Stimulated activated CD8-positive, alpha-beta memory T cell treated with anti-CD3 and anti-CD28 coated beads, Interleukin-4, amount 100 ng/mL, for 1 hour (primary cell): Measurements from ENCODE around the gene OVOL3.
"Not testable (repeated sequence)": the region's sequence is repeated elsewhere in the genome, so short reads cannot be mapped to it uniquely, and the experiment has no call there.

Experiments
- DNase-seq, 2 donors: peaks; one replicate each; pipeline ENCODE4 v3.0.0-alpha.2; 2020; ENCODE audit warnings: low read depth in 2 of 2, low spot score in 1 of 2

The OVOL3 gene

DNA sequence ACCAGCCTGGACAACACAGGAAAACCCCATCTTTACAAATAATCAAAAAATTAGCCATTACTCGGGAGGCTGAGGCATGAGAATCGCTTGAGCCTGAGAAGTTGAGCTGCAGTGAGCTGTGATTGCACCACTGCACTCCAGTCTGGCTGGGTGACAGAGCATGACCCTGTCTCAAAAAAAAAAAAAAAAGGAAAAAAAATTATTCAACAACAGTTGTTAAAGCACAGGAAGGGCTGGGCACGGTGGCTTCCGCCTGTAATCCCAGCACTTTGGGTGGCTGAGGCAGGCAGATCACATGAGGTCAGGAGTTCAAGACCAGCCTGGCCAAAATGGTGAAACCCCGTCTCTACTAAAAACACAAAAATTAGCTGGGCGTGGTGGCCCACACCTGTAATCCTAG is 20.3 kb downstream of the OVOL3 start:
- DNase-seq: not testable (repeated sequence)

DNA sequence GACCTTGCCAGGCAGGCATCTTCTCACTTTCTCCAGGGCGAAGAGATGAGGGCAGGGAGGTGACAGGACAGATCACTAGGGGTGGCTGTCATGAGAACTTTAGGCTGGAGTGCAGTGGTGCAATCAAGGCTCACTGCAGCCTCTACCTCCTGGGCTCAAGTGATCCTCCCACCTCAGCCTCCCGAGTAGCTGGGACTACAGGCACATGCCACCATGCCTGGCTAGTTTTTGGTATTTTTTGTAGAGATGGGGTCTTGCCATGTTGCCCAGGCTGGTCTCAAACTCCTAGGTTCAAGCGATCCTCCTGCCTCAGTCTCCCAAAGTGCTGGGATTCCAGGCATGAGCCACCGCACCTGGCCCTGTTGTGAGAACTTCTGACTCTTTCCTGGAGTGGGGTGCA is 23.9 kb downstream of the OVOL3 start:
- DNase-seq: not testable (repeated sequence)

DNA sequence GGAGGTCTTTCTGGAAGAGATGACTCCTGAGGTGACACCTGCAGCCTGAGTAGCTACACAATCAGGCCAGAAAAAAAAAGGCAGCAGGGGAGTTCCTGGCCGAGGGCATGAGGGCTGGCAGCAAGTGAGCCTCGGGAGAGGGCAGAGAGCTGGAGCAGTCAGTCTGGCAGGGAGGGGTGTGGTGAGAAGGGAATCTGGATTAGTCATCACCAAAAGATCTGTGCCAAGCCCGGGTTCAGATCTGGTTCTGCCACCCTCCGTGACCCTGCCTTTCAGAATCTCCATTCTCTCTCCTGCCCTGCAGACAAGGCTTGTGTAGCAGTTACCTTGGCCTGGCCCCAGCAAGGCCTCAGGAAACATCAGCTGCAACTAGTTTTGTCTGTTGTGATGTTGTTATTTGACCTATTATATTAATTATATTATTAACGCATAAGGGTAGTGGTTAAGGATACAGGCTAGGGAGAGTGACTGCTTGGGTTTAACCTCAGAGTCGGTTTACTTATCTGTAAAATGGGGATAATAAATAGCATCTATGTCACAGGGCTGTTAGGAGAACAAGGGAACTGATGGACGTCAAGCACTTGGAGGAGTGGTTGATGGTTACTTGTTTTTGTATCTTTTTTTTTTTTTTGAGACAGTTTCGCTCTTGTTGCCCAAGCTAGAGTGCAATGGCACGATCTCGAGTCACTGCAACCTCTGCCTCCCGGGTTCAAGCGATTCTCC is 26.2 kb downstream of the OVOL3 start:
- DNase-seq: no peak

DNA sequence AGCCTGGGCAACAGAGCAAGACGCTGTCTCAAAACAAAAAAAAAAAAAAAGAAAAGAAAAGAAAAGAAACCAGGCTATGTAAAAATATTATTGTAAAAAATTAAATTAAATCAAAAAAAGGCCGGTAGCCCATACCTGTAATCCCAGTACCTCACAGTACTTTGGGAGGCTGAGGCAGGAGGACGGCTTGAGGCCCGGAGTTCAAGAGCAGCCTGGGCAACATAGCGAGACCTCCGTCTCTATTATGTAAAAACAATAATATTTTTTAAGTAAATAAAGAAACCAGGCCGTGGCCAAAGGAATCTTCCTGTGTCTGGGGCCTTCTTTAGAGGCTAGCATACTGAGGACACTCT is 28.2 kb downstream of the OVOL3 start:
- no peak for DNase-seq

DNA sequence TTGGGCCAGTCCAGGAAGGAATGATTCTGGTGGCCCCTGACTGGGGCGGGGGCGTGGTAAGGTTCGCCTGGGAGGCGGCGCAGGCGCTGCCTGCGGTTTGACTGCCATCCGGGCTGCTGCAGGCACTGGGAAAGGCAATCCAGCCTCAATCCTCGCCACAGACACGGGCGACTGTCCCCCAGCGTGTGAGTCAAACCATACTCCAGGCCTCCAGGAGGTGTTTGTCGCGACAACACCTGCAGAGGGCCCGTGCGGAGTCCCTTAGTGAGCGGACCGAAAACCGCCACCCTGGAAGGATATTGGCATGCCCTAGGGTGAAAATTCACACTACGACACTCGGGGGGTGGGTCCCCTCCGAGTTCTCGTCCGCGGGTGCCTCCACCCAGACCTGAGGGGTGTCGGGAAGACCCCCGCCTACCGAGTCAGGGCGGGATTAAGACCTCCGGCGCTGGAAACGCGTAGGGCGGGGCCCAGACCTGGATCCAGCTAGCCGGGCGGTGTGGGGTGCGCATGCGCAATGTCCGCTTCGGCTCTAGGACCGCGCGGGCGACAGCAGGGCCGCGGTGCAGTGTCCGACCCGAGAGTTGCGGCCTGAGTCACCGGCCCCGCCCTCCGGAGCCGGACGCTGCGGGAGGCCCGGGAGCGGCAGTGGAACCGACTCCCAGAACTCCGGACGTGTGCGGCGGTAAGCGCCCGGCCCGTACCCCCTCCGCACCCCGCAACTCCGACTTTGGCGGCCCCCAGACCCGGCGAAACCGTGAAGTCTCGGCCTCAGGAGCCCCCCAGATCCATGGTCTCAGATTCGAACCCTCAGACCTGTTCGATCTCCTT is 28.7 kb downstream of the OVOL3 start, which contains the start of gene CAPNS1:
CAPNS1 (plus strand) TSS at position 594 of the 831 bp plus-strand sequence. CDS start 946 bp downstream, outside the sequence.
- peak; percentile 84 to 88 for DNase-seq

DNA sequence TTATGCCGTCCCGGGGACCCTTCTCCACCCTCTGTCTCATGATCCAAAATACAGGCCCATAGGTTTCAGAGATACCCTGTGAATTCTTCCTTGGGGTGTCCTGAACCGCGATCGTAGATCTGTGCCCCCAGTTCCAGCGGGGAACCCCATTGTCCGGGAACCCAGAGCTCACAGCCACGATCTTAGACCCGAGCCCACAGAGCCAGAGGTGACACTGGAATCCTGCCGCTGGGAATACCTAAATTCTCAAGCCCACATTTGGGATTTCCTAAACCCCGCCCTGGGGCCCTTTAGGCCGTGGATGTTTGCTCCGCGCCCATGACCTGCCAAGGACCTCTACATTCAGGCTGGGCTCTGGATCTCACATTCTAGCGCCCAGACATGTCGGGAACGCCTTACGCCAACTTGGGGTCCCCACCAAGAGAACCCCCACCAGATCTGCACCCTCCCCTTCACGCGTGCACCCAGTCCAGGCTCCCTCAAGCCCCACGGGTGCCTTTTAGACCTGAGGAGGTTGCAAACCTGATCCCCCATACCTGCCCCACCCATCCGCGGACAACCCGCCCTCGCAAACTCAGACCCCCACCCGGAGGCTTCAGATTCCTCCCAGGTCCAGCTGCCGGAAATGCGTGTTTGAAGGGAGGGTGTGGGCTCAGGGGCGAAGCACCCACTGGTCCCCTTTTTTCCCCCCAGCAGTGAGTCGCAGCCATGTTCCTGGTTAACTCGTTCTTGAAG is 29.5 kb downstream of the OVOL3 start:
- DNase-seq: peak in 1 of 2 donors; percentile 28

DNA sequence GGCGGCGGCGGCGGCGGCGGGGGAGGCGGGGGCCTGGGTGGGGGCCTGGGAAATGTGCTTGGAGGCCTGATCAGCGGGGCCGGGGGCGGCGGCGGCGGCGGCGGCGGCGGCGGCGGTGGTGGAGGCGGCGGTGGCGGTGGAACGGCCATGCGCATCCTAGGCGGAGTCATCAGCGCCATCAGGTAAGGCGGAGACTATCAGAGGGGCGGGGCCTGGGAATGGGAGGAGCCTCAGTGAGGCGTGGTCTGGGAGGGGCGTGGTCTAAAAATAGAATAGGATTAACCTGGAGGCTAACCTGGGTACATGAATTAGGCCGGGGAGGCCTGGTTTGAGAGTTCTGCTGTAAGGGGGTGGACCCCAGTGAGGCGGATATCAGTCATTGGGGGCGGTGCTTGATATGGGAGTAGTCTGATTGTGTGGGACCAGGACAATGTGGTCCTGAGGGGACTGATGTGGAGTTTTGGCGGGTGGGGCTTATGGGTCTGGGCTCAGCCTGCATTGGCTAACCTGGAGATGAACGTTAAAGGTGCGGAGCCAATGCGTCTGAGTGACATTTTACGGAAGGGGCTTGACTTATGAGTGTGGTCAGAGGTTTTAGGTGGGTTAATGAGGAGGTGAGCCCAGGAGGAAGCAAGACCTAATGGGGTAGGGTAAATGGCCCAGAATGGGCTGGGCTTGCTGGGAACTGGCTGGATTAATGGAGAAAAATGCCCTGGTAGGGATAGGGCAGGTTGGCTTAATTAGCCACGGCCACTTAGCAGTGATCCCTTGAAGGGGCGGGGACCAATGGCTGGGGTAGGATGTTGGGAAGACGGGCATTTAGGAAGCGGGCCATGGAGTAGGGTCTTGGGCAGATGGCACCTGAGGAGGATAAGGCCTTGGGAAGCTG is 30.3 kb downstream of the OVOL3 start:
- DNase-seq: peak; percentile 76 to 79

DNA sequence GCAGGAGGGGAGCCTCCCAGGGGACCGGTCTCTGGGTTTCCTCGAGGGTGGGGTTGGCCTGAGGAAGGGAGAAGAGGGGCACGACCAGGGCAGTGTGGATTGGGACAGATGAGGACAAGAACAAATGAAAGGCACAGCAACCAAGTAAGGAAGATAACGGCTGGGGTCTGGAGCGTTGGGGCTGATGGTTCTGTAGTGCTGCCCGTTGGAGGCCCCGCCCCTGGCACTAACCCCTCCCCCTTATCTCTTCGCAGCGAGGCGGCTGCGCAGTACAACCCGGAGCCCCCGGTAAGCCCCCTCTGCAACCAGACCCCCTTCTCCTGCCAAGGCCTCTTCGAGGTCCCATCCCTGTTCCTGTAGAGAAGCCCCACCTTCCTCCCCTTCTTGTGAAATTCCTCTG is 31.1 kb downstream of the OVOL3 start:
- DNase-seq: no peak

DNA sequence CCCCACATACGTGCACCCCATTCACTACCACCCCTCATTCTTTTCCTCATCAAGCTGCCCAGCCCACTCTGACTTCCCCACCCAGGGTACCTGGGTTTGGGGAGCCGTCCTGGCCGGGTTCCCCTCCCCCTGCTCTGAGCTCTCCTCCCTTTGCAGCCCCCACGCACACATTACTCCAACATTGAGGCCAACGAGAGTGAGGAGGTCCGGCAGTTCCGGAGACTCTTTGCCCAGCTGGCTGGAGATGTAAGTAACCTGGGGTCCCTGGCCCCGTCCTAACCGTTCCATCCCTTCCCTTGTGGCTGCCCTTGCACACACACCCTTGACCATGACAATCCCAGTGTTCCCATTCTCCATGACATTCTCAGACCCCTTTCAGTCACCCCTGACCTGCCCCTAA is 31.6 kb downstream of the OVOL3 start:
- no peak for DNase-seq

DNA sequence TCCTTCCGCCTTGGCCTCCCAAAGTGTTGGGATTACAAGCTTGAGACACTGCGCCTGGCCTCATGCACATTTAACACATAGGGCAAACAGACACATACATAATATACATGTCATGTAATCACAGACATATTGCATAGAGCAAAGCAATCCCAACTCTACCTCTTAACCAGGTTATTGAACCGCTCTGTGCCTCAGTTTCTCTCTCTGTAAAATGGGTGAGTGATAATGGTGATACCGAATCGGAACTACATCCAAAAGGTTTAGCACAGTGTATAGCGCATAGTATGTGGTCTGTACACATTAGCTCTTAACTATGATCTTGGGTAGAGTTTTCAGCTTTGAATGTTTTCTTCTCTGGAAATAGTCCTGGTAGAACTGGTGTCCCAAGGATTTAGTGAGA is 33.7 kb downstream of the OVOL3 start:
- no peak for DNase-seq

DNA sequence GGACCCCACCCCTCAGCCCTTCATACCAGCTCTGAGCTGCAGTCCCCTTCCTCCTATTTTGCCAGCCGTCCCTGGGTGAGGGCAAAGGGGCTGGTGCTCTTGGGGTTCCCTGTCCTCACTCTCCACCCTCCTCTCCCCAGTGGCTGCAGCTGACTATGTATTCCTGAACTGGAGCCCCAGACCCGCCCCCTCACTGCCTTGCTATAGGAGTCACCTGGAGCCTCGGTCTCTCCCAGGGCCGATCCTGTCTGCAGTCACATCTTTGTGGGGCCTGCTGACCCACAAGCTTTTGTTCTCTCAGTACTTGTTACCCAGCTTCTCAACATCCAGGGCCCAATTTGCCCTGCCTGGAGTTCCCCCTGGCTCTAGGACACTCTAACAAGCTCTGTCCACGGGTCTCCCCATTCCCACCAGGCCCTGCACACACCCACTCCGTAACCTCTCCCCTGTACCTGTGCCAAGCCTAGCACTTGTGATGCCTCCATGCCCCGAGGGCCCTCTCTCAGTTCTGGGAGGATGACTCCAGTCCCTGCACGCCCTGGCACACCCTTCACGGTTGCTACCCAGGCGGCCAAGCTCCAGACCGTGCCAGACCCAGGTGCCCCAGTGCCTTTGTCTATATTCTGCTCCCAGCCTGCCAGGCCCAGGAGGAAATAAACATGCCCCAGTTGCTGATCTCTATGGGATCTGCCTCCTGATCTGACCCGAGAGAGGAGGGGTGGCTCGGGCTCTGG is 38.9 kb downstream of the OVOL3 start:
- no peak for DNase-seq

DNA sequence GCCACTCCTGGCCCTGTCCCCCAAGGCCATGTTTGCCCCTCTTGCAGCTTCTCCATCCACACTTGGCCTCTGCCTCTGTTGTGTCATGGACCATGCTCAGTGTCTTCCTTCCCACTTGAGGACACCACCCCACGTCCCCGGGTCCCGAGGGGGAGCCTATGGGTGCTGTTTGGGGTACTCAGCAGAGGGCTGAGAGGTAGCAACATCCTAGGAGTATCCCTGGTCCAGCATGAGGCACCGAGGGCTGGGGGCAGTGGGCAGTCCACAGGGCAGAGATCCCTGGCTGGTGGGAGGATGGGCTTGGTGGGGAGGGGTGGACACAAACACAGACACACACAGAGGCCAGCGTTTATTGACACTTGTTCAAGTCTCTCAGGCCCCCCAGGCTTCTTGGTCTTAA is 39.6 kb downstream of the OVOL3 start:
- DNase-seq: no peak

DNA sequence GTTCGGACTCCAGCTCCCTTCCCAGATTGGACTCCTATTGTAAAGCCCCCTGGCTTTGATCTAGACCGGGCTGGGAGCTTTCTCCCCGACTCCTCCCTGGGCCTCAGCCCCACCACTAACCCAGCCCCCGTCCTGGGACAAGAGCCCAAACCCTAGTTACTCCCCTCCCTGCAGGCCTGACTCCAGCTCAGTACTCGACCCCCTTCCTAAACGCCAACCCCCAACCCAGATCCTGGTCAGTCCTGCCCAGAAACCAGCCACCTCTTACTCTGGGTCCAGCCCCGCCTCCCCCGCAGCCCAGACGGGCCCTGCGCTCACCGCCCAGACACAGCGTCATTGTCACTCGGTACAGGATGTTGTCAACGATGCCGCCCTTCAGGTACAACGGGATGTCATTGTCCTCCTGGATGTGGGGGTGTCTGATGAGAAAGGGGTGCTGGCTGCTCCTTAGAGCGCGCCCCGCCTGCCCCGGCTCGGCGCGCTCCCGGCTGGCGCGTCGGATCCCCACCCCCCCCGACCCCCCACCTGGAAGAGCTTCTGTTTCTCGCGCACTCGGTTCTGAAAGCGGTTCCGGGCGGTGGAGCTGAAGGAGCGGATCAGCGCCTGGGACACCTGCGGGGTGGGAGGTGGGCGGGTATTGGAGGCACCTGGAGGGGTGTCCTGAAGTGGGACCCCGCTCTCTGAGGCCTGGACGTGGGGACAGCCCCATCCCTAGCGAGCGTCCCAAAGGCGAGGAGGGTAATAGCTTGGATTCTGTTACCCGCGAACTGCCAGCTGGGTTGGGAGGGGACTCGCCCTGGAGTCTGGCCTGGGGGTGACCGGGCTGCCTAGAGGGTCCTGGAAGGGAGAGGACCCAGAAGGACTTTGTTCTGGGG is 40.4 kb downstream of the OVOL3 start:
- DNase-seq: no peak

DNA sequence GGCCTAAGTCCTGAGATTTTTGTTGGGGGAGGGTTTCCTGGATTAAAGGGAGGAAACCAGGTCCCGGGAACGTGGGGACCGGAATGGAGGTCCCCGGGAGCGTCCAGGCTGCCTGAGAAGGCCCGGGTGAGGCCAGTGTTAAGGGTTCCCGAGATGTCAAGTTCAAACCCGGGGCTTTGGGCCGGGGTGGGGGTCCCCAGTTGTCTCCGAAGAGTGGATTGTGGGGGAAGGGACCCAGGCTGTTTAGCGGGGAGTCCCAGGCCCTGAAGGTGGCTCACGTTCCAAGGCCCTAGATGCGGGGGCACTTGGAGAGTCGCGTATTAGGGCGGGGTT is 41.0 kb downstream of the OVOL3 start:
- DNase-seq: no peak

DNA sequence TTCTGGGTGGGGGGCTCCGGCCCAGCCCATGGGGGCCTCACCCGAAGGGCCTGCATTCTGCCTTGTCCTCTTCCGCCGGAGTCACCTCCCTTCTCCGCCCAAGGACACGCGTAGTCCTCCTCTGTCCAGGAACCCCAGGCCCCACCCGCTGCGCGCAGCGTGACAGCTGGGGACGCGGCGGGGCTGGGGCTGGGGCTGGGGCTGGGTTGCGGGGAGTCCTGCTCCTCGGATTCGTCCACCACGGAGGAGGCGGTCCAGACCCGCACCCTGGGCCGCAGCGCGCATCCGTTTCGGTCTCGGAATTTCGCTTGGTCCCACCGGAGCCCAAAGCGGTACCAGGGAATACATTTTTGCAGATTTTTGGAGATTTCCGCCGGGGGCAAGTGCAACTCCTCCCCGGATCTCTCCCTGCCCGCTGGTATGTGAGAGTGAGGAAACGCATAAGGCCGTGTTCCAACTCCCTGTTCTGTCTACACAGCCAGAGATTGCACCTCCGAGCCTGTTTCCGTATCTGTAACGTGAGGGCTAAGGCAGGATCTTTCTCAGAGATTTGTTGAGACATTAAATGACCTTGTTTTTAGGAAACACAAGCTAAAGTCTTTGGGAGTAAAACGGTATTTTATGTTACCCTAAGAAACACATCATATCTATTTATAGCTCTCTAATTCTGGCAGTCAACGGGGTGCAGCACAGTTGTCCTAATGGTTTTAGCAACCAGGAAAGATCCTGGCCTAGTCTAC is 41.6 kb downstream of the OVOL3 start, which contains the start of gene COX7A1:
COX7A1 (minus strand) TSS at position 96 of the 740 bp plus-strand sequence; CDS start at position 56, 40 bp downstream.
- no peak for DNase-seq

DNA sequence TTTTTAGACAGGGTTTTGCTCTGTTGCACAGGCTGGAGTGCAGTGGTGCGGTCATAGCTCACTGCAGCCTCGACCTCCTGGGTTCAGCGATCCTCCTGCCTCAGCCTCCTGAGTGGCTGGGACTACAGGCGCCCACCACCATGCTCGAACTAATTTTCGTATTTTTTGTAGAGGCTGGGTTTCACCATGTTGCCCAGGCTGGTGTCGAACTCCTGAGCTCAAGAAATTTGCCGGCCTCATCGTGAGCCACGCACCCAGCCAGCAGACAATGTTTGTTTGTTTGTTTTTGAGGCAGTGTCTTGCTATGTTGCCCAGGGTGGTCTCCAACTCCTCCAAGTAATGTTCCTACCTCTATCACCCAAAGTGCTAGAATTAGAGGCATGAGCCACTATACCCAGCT is 42.2 kb downstream of the OVOL3 start:
- no peak for DNase-seq

DNA sequence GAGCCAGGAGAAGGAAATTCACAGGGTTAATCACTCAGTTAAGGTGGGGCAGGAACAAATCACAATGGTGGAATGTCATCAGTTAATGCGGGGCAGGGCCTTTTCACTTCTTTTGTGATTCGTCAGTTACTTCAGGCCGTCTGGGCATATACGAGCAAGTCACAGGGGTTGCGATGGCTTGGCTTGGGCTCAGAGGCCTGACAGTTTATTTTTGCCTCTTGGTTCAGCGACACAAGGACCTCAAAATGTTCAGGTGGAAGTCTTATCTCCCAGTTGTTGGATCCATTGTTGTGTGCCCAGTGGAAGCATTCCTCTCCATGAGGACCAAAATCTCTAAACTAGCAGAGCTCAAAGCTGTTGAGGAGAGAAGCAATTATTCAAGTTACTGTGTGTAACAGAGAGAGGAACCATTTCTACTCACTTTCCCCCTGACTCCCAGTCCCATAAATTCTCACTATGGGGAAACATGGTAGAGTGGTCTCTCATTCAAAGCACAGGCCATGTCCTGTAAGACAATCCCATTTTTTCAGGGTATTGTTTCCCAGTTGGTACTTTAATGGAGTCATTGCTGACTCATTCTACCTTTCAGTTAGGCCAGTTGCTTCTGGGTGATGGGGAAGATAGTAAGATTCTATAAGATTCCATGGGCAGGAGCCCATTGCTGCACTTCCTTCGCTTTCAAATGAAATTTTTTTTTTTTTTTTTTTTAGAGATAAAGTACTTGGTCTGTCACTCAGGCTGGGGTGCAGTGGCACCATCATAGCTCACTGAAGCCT is 50.1 kb downstream of the OVOL3 start:
- DNase-seq: no peak
